ENCODE results near the gene RHEBL1.

DNA sequence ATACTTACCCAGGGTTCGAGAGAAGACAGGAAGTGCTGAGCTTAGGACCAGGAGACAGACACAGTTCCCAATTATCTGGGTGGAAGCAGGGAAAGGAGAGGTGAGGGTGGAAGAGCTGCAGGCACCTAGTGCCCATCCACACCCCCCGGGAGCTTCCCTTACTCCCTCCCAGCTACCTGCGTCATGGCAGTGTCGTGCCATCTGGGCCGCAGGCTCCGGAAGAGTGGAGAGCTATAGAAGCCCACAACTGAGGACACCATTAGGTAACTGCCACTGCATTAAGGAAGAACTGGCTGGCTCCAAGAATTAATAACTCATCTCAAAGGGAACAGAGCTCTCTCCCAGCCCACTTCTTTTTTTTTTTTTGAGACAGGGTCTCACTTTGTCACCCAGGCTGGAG is 30.6 kb upstream of the RHEBL1 start:
- no peak for TF ChIP-seq EZH2phosphoT487 (IDR thresholded peaks at IDR 0.05; ENCODE audit: insufficient read depth, low read depth)
- TF ChIP-seq EZH2 (IDR thresholded peaks at IDR 0.05; ENCODE audit: insufficient read depth, poor library complexity, severe bottlenecking) = no peak

Measured in GM23248 (cell line).